GM12874 (cell line): ENCODE results near the gene SH3BP4.

Source experiments
- CTCF ChIP-seq: IDR thresholded peaks from 2 replicates; pipeline ENCODE4 v1.5.1; 2011; ENCODE audit warnings: low read depth, mild to moderate bottlenecking, control low read depth, low read length, moderate library complexity; ENCODE audit not compliant: insufficient read depth

Gene SH3BP4

GRCh38 chr2:234914371-234915154 is 37.3 kb upstream of the SH3BP4 start:
- TF ChIP-seq CTCF, result no peak

GRCh38 chr2:234916674-234917073 is 35.1 kb upstream of the SH3BP4 start:
- TF ChIP-seq CTCF, result no peak

DNA sequence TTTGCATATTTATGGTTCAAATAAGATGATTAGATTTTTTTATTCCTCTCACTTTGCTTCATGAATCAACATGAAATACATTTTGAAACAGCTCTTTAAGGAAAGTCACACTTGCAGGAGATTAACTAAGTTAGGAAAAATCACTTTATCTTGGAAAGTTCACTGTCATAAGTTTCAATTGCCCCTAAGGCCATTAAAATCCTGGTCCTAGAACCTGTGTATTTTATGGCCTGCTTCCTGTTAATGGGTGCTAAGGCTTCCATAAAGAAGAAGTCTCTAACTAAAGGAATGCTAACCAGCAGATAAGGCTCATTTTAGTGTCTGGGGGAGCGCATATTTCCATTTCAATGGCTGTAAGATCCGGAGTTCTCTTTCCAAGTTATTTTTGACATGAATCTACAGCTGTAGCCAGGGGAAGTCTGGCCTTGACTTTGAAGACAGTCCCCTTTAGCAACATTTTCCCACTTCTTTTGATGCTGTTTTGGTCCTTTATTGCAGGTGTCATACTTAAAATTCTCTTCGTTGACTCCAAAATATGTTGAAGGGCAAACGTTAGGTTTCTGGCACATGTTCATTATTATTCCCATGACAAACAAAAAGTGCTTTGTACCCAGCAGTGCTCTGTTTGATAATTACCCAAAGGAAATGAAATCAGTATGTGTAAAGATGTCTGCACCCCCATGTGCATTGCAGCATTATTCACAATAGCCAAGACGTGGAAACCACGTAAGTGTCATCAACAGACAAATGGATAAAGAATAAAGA is 34.4 kb upstream of the SH3BP4 start:
- no peak for TF ChIP-seq CTCF

GRCh38 chr2:234919711-234920110 is 32.1 kb upstream of the SH3BP4 start:
- no peak for TF ChIP-seq CTCF

- no peak for TF ChIP-seq CTCF
Measured at GRCh38 chr2:234920836-234921235, 31.0 kb upstream of the SH3BP4 start.

DNA sequence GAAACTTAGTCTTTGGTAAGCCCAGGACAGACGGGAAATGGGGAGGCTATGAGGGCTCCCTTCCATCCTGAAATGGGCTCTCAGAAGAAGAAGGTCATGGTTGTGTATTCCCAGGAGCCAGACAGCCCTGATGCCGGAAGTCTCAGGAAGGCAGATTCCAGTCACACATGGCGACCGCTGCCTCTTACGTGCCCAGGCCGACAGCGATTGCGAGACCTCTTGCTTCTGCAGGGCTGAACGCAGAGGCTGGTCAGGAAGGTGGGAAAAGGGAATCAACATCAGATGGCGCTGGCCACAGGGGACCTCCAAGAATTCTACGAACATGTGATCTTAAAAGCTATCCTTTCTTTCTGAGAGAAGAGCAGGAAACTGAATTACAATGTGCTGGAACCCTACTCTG is 22.8 kb upstream of the SH3BP4 start:
- TF ChIP-seq CTCF, result no peak

GRCh38 chr2:234930397-234930796 is 21.4 kb upstream of the SH3BP4 start:
- TF ChIP-seq CTCF, result no peak
